NT2/D1 (cell line): ENCODE measurements around the gene TP53I11.

Source experiments
- YY1 ChIP-seq: IDR thresholded peaks from 2 replicates; pipeline ENCODE4 v1.6.1; 2011; ENCODE audit not compliant: insufficient read length, insufficient read depth
- ZNF274 ChIP-seq: IDR thresholded peaks from 2 replicates; pipeline ENCODE4 v1.6.1; 2011; ENCODE audit warnings: mild to moderate bottlenecking, low read depth, low read length

DNA sequence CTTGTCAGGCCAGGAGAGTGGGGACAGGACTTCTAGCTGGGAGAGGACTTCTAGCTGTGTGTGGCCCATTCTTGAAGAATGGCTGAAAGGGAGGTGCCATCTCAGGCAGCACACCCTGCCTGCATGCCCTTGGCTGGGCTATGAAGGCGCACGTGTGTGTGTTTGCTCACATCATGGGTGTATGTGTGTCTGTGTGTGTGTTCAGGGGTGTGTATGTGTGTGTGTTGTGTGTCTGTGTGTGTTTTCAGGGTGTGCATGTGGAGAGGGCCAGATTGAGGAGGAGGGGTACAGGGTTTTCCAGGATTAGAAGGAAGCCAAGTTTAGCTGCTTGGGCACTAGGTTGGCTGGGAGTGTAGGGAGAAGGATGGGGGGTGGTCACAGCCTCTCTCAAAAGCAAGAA is 16.6 kb downstream of the TP53I11 start:
- no peak for TF ChIP-seq YY1
- TF ChIP-seq ZNF274 = no peak
